ENCODE results near the gene ADAM33. TPM values are rescaled to one million over a fixed set of nuclear protein-coding genes. Genes with fewer than 3 reads are reported as not detected.

Gene ADAM33
- total and polyA plus RNA-seq, 4 donors, result 0.11 to 1.2 (median 0.60) TPM

DNA sequence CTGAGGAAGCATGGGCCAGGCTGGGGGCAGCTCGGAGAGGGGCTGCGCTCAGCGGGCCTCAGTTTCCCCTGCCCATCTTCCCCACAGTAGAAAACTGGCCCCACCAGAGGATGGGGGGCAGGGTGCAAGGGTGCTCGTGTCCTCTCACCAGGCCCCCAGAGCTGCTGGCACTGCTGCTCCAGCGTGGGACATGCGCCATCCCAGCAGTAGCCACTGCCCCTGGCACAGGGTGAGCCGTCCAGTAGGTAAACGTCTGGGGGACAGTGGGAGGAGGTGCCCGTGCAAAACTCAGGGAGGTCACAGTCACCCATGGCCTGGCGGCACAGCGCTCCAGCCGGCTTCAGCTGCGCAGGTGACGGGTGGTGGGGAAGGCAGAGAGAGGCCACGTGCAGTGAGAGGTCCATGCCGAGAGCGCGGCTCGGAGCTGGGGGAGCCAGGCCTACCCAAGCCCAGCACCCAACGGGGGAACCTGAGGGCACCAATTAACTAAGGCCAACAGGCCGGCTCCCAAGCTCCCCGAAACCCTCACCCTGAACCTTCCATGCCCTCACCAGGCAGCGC lies 9.7 kb downstream of the ADAM33 start:
- WGBS, result 41% methylated on average over 23 of the region's 23 CpGs
- H3K4me3 ChIP-seq (ENCODE audit: low read depth in 1 of 3, low read length in 3 of 3), result no peak overlapping the region
- H3K27me3 ChIP-seq (ENCODE audit: control insufficient read depth in 4 of 4, insufficient read depth in 4 of 4, low read length in 3 of 4), result peaks cover 4 to 10% (median 6%) of the 10 kb centered on the region in 4 donors
- TF ChIP-seq HNF4G (IDR thresholded peaks at IDR 0.05), result no peak
- TF ChIP-seq, protein P1, sequence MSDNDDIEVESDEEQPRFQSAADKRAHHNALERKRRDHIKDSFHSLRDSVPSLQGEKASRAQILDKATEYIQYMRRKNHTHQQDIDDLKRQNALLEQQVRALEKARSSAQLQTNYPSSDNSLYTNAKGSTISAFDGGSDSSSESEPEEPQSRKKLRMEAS (IDR thresholded peaks at IDR 0.05), result no peak
- no peak for TF ChIP-seq HNF4A (conservative IDR thresholded peaks at IDR 0.05)
- TF ChIP-seq, protein P2, sequence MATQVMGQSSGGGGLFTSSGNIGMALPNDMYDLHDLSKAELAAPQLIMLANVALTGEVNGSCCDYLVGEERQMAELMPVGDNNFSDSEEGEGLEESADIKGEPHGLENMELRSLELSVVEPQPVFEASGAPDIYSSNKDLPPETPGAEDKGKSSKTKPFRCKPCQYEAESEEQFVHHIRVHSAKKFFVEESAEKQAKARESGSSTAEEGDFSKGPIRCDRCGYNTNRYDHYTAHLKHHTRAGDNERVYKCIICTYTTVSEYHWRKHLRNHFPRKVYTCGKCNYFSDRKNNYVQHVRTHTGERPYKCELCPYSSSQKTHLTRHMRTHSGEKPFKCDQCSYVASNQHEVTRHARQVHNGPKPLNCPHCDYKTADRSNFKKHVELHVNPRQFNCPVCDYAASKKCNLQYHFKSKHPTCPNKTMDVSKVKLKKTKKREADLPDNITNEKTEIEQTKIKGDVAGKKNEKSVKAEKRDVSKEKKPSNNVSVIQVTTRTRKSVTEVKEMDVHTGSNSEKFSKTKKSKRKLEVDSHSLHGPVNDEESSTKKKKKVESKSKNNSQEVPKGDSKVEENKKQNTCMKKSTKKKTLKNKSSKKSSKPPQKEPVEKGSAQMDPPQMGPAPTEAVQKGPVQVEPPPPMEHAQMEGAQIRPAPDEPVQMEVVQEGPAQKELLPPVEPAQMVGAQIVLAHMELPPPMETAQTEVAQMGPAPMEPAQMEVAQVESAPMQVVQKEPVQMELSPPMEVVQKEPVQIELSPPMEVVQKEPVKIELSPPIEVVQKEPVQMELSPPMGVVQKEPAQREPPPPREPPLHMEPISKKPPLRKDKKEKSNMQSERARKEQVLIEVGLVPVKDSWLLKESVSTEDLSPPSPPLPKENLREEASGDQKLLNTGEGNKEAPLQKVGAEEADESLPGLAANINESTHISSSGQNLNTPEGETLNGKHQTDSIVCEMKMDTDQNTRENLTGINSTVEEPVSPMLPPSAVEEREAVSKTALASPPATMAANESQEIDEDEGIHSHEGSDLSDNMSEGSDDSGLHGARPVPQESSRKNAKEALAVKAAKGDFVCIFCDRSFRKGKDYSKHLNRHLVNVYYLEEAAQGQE (IDR thresholded peaks at IDR 0.05), result no peak
- TF ChIP-seq, protein P3, sequence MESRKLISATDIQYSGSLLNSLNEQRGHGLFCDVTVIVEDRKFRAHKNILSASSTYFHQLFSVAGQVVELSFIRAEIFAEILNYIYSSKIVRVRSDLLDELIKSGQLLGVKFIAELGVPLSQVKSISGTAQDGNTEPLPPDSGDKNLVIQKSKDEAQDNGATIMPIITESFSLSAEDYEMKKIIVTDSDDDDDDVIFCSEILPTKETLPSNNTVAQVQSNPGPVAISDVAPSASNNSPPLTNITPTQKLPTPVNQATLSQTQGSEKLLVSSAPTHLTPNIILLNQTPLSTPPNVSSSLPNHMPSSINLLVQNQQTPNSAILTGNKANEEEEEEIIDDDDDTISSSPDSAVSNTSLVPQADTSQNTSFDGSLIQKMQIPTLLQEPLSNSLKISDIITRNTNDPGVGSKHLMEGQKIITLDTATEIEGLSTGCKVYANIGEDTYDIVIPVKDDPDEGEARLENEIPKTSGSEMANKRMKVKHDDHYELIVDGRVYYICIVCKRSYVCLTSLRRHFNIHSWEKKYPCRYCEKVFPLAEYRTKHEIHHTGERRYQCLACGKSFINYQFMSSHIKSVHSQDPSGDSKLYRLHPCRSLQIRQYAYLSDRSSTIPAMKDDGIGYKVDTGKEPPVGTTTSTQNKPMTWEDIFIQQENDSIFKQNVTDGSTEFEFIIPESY (IDR thresholded peaks at IDR 0.05), result no peak
- no peak for TF ChIP-seq TAF1 (conservative IDR thresholded peaks at IDR 0.05)
- no peak for TF ChIP-seq SP1 (IDR thresholded peaks at IDR 0.05)
- no peak for TF ChIP-seq JUND (IDR thresholded peaks at IDR 0.05)
- TF ChIP-seq, protein P4, sequence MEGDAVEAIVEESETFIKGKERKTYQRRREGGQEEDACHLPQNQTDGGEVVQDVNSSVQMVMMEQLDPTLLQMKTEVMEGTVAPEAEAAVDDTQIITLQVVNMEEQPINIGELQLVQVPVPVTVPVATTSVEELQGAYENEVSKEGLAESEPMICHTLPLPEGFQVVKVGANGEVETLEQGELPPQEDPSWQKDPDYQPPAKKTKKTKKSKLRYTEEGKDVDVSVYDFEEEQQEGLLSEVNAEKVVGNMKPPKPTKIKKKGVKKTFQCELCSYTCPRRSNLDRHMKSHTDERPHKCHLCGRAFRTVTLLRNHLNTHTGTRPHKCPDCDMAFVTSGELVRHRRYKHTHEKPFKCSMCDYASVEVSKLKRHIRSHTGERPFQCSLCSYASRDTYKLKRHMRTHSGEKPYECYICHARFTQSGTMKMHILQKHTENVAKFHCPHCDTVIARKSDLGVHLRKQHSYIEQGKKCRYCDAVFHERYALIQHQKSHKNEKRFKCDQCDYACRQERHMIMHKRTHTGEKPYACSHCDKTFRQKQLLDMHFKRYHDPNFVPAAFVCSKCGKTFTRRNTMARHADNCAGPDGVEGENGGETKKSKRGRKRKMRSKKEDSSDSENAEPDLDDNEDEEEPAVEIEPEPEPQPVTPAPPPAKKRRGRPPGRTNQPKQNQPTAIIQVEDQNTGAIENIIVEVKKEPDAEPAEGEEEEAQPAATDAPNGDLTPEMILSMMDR (IDR thresholded peaks at IDR 0.05; ENCODE audit: low read depth, low read length, missing input control), result no peak
- no peak for TF ChIP-seq RAD21 (IDR thresholded peaks at IDR 0.05)
- no peaks in the 10 kb centered on the region for H3K9me3 ChIP-seq (ENCODE audit: control insufficient read depth in 4 of 4, low read length in 3 of 4)
- H3K9ac ChIP-seq (ENCODE audit: low read depth in 1 of 2, low read length in 2 of 2), result no peak overlapping the region
- H3K4me1 ChIP-seq (ENCODE audit: control insufficient read depth in 4 of 4, insufficient read depth in 4 of 4, low read length in 3 of 4), result peaks cover 0 to 10% (median 3%) of the 10 kb centered on the region in 4 donors
- no peaks in the 10 kb centered on the region for H3K36me3 ChIP-seq (ENCODE audit: control insufficient read depth in 4 of 4, insufficient read depth in 3 of 4, low read depth in 1 of 4, low read length in 3 of 4)
- DNase-seq (ENCODE audit: low spot score), result no peak
- no peak overlapping the region for H3K27ac ChIP-seq (ENCODE audit: low read depth in 1 of 2, low read length in 2 of 2)

DNA sequence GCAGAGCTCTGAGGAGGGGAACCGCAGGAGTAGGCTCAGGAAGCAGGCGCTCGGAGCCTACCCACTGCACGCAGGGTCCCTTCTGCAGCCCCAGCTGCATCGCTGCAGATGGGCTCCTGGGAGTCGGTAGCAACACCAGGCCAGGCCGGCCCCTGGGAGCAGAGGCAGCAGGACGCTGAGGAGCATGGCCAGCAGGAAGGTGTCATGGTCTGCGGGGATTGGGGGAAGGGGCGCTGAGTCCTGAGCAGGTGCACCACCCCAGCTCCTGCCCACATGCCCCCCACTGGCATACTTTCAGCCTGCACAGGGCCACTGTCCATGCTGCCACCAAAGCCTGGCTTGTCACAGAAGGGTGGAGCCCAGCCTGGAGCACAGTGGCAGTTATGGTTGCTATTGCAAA lies 10.9 kb downstream of the ADAM33 start:
- Histone ChIP-seq H3K9me3 (ENCODE audit: control insufficient read depth in 4 of 4, low read length in 3 of 4) (no peaks in the 10 kb centered on the region), H3K27me3 (ENCODE audit: control insufficient read depth in 4 of 4, insufficient read depth in 4 of 4, low read length in 3 of 4) (peaks cover 4 to 10% (median 6%) of the 10 kb centered on the region in 4 donors), H3K36me3 (ENCODE audit: control insufficient read depth in 4 of 4, insufficient read depth in 3 of 4, low read depth in 1 of 4, low read length in 3 of 4) (no peaks in the 10 kb centered on the region), H3K27ac (ENCODE audit: low read depth in 1 of 2, low read length in 2 of 2) (no peak overlapping the region), H3K4me1 (ENCODE audit: control insufficient read depth in 4 of 4, insufficient read depth in 4 of 4, low read length in 3 of 4) (peaks cover 0 to 10% (median 2%) of the 10 kb centered on the region in 4 donors), H3K9ac (ENCODE audit: low read depth in 1 of 2, low read length in 2 of 2) (no peak overlapping the region), H3K4me3 (ENCODE audit: low read depth in 1 of 3, low read length in 3 of 3) (no peak overlapping the region)
- no peak for DNase-seq (ENCODE audit: low spot score)
- WGBS, result 84% methylated on average over 10 of the region's 10 CpGs
- TF ChIP-seq FOXA1 (IDR thresholded peaks at IDR 0.05), result no peak
- no peak for TF ChIP-seq SP1 (IDR thresholded peaks at IDR 0.05)
- TF ChIP-seq FOXA2 (IDR thresholded peaks at IDR 0.05), result no peak
- no peak for TF ChIP-seq GABPA (IDR thresholded peaks at IDR 0.05 in 1 of 2, conservative IDR thresholded peaks at IDR 0.05 in 1 of 2)
- TF ChIP-seq YY1 (IDR thresholded peaks at IDR 0.05), result no peak
- TF ChIP-seq, protein P2 (IDR thresholded peaks at IDR 0.05), result no peak
- no peak for TF ChIP-seq HNF4G (IDR thresholded peaks at IDR 0.05)
- TF ChIP-seq, protein P1 (IDR thresholded peaks at IDR 0.05), result no peak
- no peak for TF ChIP-seq EGR1 (IDR thresholded peaks at IDR 0.05; ENCODE audit: low read depth in 2 of 2)
- TF ChIP-seq RAD21 (IDR thresholded peaks at IDR 0.05), result no peak
- TF ChIP-seq NR2F2 (IDR thresholded peaks at IDR 0.05), result no peak
- TF ChIP-seq JUND (IDR thresholded peaks at IDR 0.05), result no peak
- no peak for TF ChIP-seq RXRA (IDR thresholded peaks at IDR 0.05)
